Measurements from ENCODE around the gene MAZ. TPM values are rescaled to one million over a fixed set of nuclear protein-coding genes. Genes with fewer than 3 reads are reported as not detected.

Gene MAZ
- total RNA-seq, 4 donors from 2014 or later, result 62.1 to 101 (median 84.8) TPM

DNA sequence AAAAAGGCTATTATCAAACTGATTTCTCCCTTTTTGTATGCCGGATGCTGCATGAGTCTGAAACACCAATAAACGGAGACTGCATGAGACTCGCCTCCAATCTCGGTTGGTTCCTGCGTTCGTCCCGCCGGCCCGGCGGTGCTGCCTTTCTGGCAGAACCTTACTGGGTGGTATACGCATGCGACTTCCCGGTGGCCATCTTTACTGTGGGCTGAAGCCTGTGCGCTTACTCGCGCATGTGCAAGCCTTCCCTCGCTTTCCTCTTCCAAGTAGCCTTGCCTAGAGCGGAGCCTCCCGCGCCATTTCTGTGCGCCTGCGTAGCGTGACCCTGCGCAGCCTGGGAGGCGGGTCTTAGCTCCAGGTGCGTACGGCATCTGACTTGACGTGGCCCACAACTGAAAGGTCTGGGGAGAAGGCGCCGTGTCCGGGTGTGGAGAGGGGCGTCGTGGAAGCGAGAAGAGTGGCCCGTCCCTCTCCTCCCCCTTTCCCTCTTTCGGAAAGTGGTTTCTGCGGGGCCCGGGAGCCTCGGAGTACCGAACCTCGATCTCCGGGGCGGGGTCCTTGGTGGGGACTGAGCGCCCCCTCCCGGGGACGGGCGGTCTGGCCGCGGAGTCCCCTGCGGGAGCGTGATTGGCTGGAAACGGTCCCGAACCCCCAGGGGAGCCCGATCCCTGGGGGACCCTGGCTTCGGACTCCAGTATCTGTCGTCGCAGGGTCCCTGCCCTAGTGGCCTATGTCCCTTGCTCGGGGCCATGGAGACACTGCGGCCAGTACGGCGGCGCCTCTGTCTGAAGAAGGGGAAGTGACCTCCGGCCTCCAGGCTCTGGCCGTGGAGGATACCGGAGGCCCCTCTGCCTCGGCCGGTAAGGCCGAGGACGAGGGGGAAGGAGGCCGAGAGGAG lies 9.7 kb downstream of the MAZ start, which contains the start of gene PAGR1:
Gene PAGR1, plus strand, starts transcription at position 360 of the 901 bp plus-strand sequence. Its CDS starts 374 bp downstream, at position 734.
- peak; percentile 99 to 100 for DNase-seq (ENCODE audit: low spot score in 2 of 2)
- WGBS, 2 donors, result 0% methylated on average over 42 to 66 of the region's 70 CpGs
- intact Hi-C loops (cut with DNase I; ENCODE audit: low total_unique reads), result no loop called here
- no peak for TF ChIP-seq POLR2A (IDR thresholded peaks at IDR 0.05)
- TF ChIP-seq, protein P1, sequence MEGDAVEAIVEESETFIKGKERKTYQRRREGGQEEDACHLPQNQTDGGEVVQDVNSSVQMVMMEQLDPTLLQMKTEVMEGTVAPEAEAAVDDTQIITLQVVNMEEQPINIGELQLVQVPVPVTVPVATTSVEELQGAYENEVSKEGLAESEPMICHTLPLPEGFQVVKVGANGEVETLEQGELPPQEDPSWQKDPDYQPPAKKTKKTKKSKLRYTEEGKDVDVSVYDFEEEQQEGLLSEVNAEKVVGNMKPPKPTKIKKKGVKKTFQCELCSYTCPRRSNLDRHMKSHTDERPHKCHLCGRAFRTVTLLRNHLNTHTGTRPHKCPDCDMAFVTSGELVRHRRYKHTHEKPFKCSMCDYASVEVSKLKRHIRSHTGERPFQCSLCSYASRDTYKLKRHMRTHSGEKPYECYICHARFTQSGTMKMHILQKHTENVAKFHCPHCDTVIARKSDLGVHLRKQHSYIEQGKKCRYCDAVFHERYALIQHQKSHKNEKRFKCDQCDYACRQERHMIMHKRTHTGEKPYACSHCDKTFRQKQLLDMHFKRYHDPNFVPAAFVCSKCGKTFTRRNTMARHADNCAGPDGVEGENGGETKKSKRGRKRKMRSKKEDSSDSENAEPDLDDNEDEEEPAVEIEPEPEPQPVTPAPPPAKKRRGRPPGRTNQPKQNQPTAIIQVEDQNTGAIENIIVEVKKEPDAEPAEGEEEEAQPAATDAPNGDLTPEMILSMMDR (IDR thresholded peaks at IDR 0.05), result peak in 1 of 3 donors; percentile 79
- peak within 1 kb of the TSS; percentile 84 for H3K4me3 ChIP-seq (ENCODE audit: low read depth, poor library complexity, severe bottlenecking)

DNA sequence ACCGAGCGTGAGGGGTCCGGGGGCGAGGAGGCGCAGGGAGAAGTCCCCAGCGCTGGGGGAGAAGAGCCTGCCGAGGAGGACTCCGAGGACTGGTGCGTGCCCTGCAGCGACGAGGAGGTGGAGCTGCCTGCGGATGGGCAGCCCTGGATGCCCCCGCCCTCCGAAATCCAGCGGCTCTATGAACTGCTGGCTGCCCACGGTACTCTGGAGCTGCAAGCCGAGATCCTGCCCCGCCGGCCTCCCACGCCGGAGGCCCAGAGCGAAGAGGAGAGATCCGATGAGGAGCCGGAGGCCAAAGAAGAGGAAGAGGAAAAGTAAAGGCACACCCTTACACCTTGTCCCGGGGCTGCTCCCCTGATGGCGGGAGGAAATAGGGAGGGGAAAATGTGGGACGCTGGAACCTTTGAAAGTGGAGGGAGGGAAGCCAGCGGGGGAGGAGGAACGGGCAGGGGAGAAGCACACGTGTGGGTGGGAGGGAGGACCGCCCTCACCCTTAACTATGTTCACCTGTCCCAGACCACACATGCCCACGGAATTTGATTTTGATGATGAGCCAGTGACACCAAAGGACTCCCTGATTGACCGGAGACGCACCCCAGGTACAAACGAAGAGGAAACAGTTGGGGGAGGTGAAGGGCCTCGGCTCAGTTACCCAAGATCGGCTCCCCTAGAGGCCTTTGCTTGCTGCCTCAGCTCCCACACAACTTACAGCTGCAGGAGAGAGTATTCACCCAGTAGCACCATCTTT lies 10.5 kb downstream of the MAZ start:
- peak in 1 of 2 donors; percentile 93 for DNase-seq (ENCODE audit: low spot score in 2 of 2)
- H3K4me3 ChIP-seq (ENCODE audit: low read depth, poor library complexity, severe bottlenecking), result peak overlapping the region; percentile 84
- 1 to 3% methylated on average over 37 of the region's 37 CpGs for WGBS, 2 donors
- no peak for TF ChIP-seq POLR2A (IDR thresholded peaks at IDR 0.05)
- TF ChIP-seq, protein P1 (IDR thresholded peaks at IDR 0.05), result no peak
- intact Hi-C loops (cut with DNase I; ENCODE audit: low total_unique reads), result no loop called here

DNA sequence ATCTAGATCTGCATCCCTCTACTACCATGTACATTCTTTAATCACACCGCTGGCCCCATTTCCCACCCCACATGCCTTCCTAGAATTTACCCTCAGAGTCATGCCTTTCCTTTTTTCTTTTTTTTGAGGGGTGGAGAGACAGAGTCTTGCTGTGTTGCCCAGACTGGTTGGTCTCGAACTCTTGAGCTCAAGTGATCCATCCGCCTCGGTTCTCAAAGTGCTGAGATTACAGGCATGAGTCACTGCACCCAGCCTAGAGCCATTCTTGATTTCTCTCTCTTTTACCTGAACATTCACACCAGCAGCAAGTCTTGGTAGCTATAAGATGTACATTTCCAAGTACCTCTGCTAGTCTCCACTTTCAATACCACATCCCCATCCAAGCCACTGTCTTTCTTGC lies 11.8 kb downstream of the MAZ start:
- 74 to 82% methylated on average over 4 of the region's 4 CpGs for WGBS, 2 donors
- intact Hi-C loops (cut with DNase I; ENCODE audit: low total_unique reads), result no loop called here
- H3K4me3 ChIP-seq (ENCODE audit: low read depth, poor library complexity, severe bottlenecking), result no peak overlapping the region

DNA sequence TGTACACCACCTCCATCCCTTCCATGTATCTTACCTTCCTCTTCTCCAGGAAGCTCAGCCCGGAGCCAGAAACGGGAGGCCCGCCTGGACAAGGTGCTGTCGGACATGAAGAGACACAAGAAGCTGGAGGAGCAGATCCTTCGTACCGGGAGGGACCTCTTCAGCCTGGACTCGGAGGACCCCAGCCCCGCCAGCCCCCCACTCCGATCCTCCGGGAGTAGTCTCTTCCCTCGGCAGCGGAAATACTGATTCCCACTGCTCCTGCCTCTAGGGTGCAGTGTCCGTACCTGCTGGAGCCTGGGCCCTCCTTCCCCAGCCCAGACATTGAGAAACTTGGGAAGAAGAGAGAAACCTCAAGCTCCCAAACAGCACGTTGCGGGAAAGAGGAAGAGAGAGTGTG lies 13.2 kb downstream of the MAZ start:
- intact Hi-C loops (cut with DNase I; ENCODE audit: low total_unique reads), result no loop called here

More for the DNA sequence above, 11.8 kb downstream of the MAZ start:
- no peak for DNase-seq (ENCODE audit: low spot score in 2 of 2)
- TF ChIP-seq POLR2A (IDR thresholded peaks at IDR 0.05), result no peak
- TF ChIP-seq, protein P1 (IDR thresholded peaks at IDR 0.05), result no peak

DNA sequence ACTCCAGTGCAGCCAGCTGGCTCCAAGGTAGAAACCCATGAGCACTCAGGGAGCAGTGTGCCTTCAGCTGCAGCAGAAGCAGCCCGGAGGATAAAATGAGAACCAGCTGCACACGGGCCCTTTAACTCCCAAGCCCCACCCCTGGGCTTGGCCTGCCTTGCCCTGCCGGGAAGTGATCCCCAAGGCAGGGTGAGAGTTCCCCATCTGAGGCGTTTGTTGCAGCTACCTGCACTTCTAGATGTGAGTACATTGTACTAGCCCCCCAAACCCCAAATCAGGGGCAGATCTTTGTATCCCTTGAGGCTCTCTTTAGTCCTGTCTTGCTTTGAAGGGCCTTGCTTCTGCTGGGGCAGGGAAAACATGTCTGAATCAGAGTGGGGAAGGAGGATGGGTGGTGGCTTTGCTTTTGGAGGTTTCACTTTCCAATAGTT lies 14.0 kb downstream of the MAZ start, which contains the start of gene MVP:
Gene MVP, plus strand, starts transcription at position 192 of the 431 bp plus-strand sequence. CDS start 10,088 bp downstream, outside the sequence.
- 2 to 3% methylated on average over 4 of the region's 4 CpGs for WGBS, 2 donors
- intact Hi-C loops (cut with DNase I; ENCODE audit: low total_unique reads), result no loop called here
- TF ChIP-seq POLR2A (IDR thresholded peaks at IDR 0.05), result no peak
- TF ChIP-seq, protein P1 (IDR thresholded peaks at IDR 0.05), result no peak

More for the DNA sequence above, 13.2 kb downstream of the MAZ start:
- no peak for DNase-seq (ENCODE audit: low spot score in 2 of 2)
- 56 to 60% methylated on average over 15 of the region's 15 CpGs for WGBS, 2 donors
- H3K4me3 ChIP-seq (ENCODE audit: low read depth, poor library complexity, severe bottlenecking), result no peak overlapping the region
- TF ChIP-seq POLR2A (IDR thresholded peaks at IDR 0.05), result no peak
- TF ChIP-seq, protein P1 (IDR thresholded peaks at IDR 0.05), result no peak

More for the DNA sequence above, 14.0 kb downstream of the MAZ start, which contains the start of gene MVP:
- no peak for DNase-seq (ENCODE audit: low spot score in 2 of 2)
- H3K4me3 ChIP-seq (ENCODE audit: low read depth, poor library complexity, severe bottlenecking), result peak within 1 kb of the TSS; percentile 54
